H9 (cell line): ENCODE data around the gene HDAC7. TPM values are rescaled to one million over a fixed set of nuclear protein-coding genes. Genes with fewer than 3 reads are reported as not detected.

Experiments used
- DNase-seq: peaks from one replicate; pipeline ENCODE4 v3.0.0-alpha.2; 2017
- H2AFZ ChIP-seq: one replicate; pipeline ENCODE4 v1.6.1; 2013; ENCODE audit warnings: mild to moderate bottlenecking, low read length, control low read depth, moderate library complexity
- H2AK5ac ChIP-seq: 2 replicates; pipeline ENCODE4 v1.6.1; 2013; ENCODE audit warnings: low read length, control low read depth, mixed read lengths; ENCODE audit not compliant: insufficient read length
- H2BK120ac ChIP-seq: one replicate; pipeline ENCODE4 v1.6.1; 2013; ENCODE audit warnings: low read depth, mild to moderate bottlenecking, low read length, control low read depth, inconsistent platforms; ENCODE audit not compliant: poor library complexity, severe bottlenecking
- H2BK12ac ChIP-seq: 2 replicates; pipeline ENCODE4 v1.6.1; 2013; ENCODE audit warnings: low read length, control low read depth, mixed read lengths, low read depth; ENCODE audit not compliant: insufficient read length
- H2BK15ac ChIP-seq: 2 replicates; pipeline ENCODE4 v1.6.1; 2013; ENCODE audit warnings: low read depth, low read length, control low read depth
- H2BK20ac ChIP-seq: one replicate; pipeline ENCODE4 v1.6.1; 2013; ENCODE audit warnings: low read depth, mild to moderate bottlenecking, low read length, control low read depth, inconsistent platforms; ENCODE audit not compliant: poor library complexity, severe bottlenecking
- H2BK5ac ChIP-seq: 2 replicates; pipeline ENCODE4 v1.6.1; 2013; ENCODE audit warnings: low read length, control low read depth, mixed read lengths; ENCODE audit not compliant: insufficient read length
- H3K14ac ChIP-seq: 2 replicates; pipeline ENCODE4 v1.6.1; 2013; ENCODE audit warnings: low read length, control low read depth; ENCODE audit not compliant: insufficient read depth
- H3K18ac ChIP-seq: 2 replicates; pipeline ENCODE4 v1.6.1; 2013; ENCODE audit warnings: low read depth, mild to moderate bottlenecking, mixed read lengths, low read length, control low read depth; ENCODE audit not compliant: insufficient read length
- H3K23ac ChIP-seq: 2 replicates; pipeline ENCODE4 v1.6.1; 2013; ENCODE audit warnings: low read length, control low read depth, mixed read lengths, low read depth; ENCODE audit not compliant: insufficient read length
- H3K23me2 ChIP-seq: 2 replicates; pipeline ENCODE4 v1.6.1; 2013; ENCODE audit warnings: low read depth, mild to moderate bottlenecking, mixed read lengths, low read length, control low read depth; ENCODE audit not compliant: insufficient read length, poor library complexity, severe bottlenecking
- H3K27ac ChIP-seq: 2 replicates; pipeline ENCODE4 v1.5.1; 2013; ENCODE audit warnings: low read length, control low read depth, mixed read lengths, low read depth; ENCODE audit not compliant: insufficient read length
- H3K27me3 ChIP-seq: 2 replicates; pipeline ENCODE4 v1.6.1; 2013; ENCODE audit warnings: low read length, control low read depth, inconsistent platforms; ENCODE audit not compliant: insufficient read depth
- H3K4ac ChIP-seq: 2 replicates; pipeline ENCODE4 v1.6.1; 2013; ENCODE audit warnings: low read depth, mild to moderate bottlenecking, control low read depth, inconsistent platforms, low read length, moderate library complexity
- H3K4me1 ChIP-seq: 2 replicates; pipeline ENCODE4 v1.6.1; 2013; ENCODE audit warnings: low read length, control low read depth, inconsistent platforms; ENCODE audit not compliant: insufficient read depth
- H3K4me2 ChIP-seq: 2 replicates; pipeline ENCODE4 v1.6.1; 2013; ENCODE audit warnings: low read length, control low read depth, mixed read lengths; ENCODE audit not compliant: insufficient read length, insufficient read depth
- H3K56ac ChIP-seq: 2 replicates; pipeline ENCODE4 v1.6.1; 2013; ENCODE audit warnings: low read depth, mild to moderate bottlenecking, mixed read lengths, low read length, control low read depth; ENCODE audit not compliant: insufficient read length
- H3K79me1 ChIP-seq: 2 replicates; pipeline ENCODE4 v1.6.1; 2013; ENCODE audit warnings: low read depth, mild to moderate bottlenecking, moderate library complexity, low read length, control low read depth, inconsistent platforms; ENCODE audit not compliant: insufficient read depth, poor library complexity, severe bottlenecking
- H3K79me2 ChIP-seq: 2 replicates; pipeline ENCODE4 v1.6.1; 2013; ENCODE audit warnings: low read length, control low read depth, inconsistent platforms; ENCODE audit not compliant: insufficient read depth
- H3K9ac ChIP-seq: 2 replicates; pipeline ENCODE4 v1.6.1; 2013; ENCODE audit warnings: low read length, control low read depth, mixed read lengths; ENCODE audit not compliant: insufficient read length; ENCODE audit errors: extremely low read depth
- H3K9me3 ChIP-seq: one replicate; pipeline ENCODE4 v1.6.1; 2013; ENCODE audit warnings: low read depth, low read length, inconsistent platforms; ENCODE audit not compliant: control insufficient read depth
- H3T11ph ChIP-seq: one replicate; pipeline ENCODE4 v1.6.1; 2013; ENCODE audit warnings: mild to moderate bottlenecking, low read length, control low read depth, inconsistent platforms
- H4K20me1 ChIP-seq: one replicate; pipeline ENCODE4 v1.6.1; 2013; ENCODE audit not compliant: control insufficient read depth, insufficient read length, insufficient read depth
- H4K5ac ChIP-seq: 2 replicates; pipeline ENCODE4 v1.6.1; 2013; ENCODE audit warnings: low read depth, mild to moderate bottlenecking, mixed read lengths, low read length, control low read depth; ENCODE audit not compliant: insufficient read length
- H4K8ac ChIP-seq: replicated peaks from 2 replicates; pipeline ENCODE4 v1.6.1; 2013; ENCODE audit warnings: low read length, control low read depth, mixed read lengths, low read depth; ENCODE audit not compliant: insufficient read length
- H4K91ac ChIP-seq: 2 replicates; pipeline ENCODE4 v1.6.1; 2013; ENCODE audit warnings: low read depth, mild to moderate bottlenecking, moderate library complexity, mixed read lengths, low read length, control low read depth; ENCODE audit not compliant: insufficient read length
- H3K27ac Mint-ChIP-seq, 3 experiments: 2 replicates in 2 of 3; 3 replicates in 1 of 3; pipeline ENCODE4 v1.8.0; 2020 to 2021; ENCODE audit warnings: mixed read lengths in 3 of 3, mild to moderate bottlenecking in 1 of 3, moderate library complexity in 1 of 3
- H3K27me3 Mint-ChIP-seq: 2 replicates; pipeline ENCODE4 v1.8.0; 2021; ENCODE audit warnings: low read depth, mild to moderate bottlenecking, moderate library complexity, mixed read lengths
- H3K36me3 Mint-ChIP-seq, 3 experiments: 2 replicates in 2 of 3; 3 replicates in 1 of 3; pipeline ENCODE4 v1.8.0; 2020 to 2021; ENCODE audit warnings: low read depth in 3 of 3, mixed read lengths in 3 of 3; ENCODE audit not compliant: insufficient read depth in 1 of 3
- H3K4me1 Mint-ChIP-seq, 2 experiments: 2 replicates each; pipeline ENCODE4 v1.8.0; 2020; ENCODE audit warnings: mixed read lengths in 2 of 2
- H3K4me3 Mint-ChIP-seq, 2 experiments: 2 replicates in 1 of 2; 3 replicates in 1 of 2; pipeline ENCODE4 v1.8.0; 2020 to 2021; ENCODE audit warnings: mild to moderate bottlenecking in 2 of 2, mixed read lengths in 2 of 2, moderate library complexity in 1 of 2
- H3K9me3 Mint-ChIP-seq, 2 experiments: 2 replicates in 1 of 2; 3 replicates in 1 of 2; pipeline ENCODE4 v1.8.0; 2020; ENCODE audit warnings: mild to moderate bottlenecking in 2 of 2, mixed read lengths in 2 of 2, moderate library complexity in 1 of 2
- CTCF ChIP-seq: fragments of 200-600 bp; sonication (generic); conservative IDR thresholded peaks from 3 replicates; pipeline ENCODE4 v1.8.0; 2021; ENCODE audit warnings: antibody characterized with exemption, mild to moderate bottlenecking
- WGBS: extraction: QIAGEN DNeasy Blood & Tissue Kit; methylation state at CpG from one replicate; pipeline ENCODE4 v1.1.7; 2013; ENCODE audit warnings: missing lambda C conversion rate, low lambda C conversion rate, mixed read lengths; ENCODE audit not compliant: insufficient read length; ENCODE audit errors: extremely low coverage; 5-methylcytosine and 5-hydroxymethylcytosine counted together
- total RNA-seq: library from RNA; stranded (reverse); gene quantifications from 2 replicates; pipeline ENCODE4 v1.2.1, GENCODE V29; 2021

Gene HDAC7
- total RNA-seq, 1 experiment from 2014 or later: 72.1 TPM

GRCh38 chr12:47804171-47804570, 15.5 kb downstream of the HDAC7 start:
- Histone ChIP-seq H2BK5ac (no peak overlapping the region), H3K56ac (no peak overlapping the region), H4K91ac (no peak overlapping the region), H4K8ac (no peak overlapping the region), H2AK5ac (no peak overlapping the region), H3K27ac (no peak overlapping the region), H3K79me2 (peaks cover 14% of the 10 kb centered on the region; the same call in 1 of the 2 replicates), H3K18ac (no peak overlapping the region), H4K5ac (no peak overlapping the region), H3K79me1 (peaks cover 6% of the 10 kb centered on the region), H3K27me3 (no peaks in the 10 kb centered on the region), H2BK20ac (no peak overlapping the region), H3K4me1 (peaks cover 5% of the 10 kb centered on the region; the same call in 1 of the 2 replicates), H2BK12ac (no peak overlapping the region), H2BK15ac (no peak overlapping the region), H2AFZ (no peak overlapping the region), H3K9me3 (no peaks in the 10 kb centered on the region), H3K4me2 (no peak overlapping the region), H3K23ac (no peak overlapping the region), H3K14ac (no peak overlapping the region), H3K23me2 (no peaks in the 10 kb centered on the region), H2BK120ac (no peak overlapping the region), H3T11ph (no peak overlapping the region), H3K9ac (no peak overlapping the region), H3K4ac (no peak overlapping the region), H4K20me1 (no peaks in the 10 kb centered on the region)
- DNase-seq: no peak
- WGBS: no CpG with 5 or more reads among the region's 8 CpGs
- H3K9me3 Mint-ChIP-seq: no peaks in the 10 kb centered on the region
- no peaks in the 10 kb centered on the region; the same call in 1 of the 2 replicates for H3K27me3 Mint-ChIP-seq
- H3K27ac Mint-ChIP-seq: no peak overlapping the region; a peak in 1 of 7 replicates
- no peak for TF ChIP-seq CTCF
- peaks cover 2 to 21% (median 17%) of the 10 kb centered on the region in 3 experiments; a peak in 6 of 7 replicates for H3K36me3 Mint-ChIP-seq
- H3K4me3 Mint-ChIP-seq: no peak overlapping the region
- peaks cover 51 to 58% of the 10 kb centered on the region in 2 experiments for H3K4me1 Mint-ChIP-seq
